Ectodermal cell (in vitro differentiated cells): ENCODE results near the gene ATG12.
A peak's percentile ranks its signal among the peaks of the same experiment; 100 is the strongest.
"Not testable (repeated sequence)": the region's sequence is repeated elsewhere in the genome, so short reads cannot be mapped to it uniquely, and the experiment has no call there.

Source experiments
- H3K27ac ChIP-seq: 2 replicates; pipeline ENCODE4 v1.7.0; 2013; ENCODE audit warnings: mild to moderate bottlenecking, low read depth, low read length; ENCODE audit not compliant: insufficient read depth, poor library complexity, severe bottlenecking
- H3K27me3 ChIP-seq: 2 replicates; pipeline ENCODE4 v1.7.0; 2013; ENCODE audit warnings: mild to moderate bottlenecking, low read length; ENCODE audit not compliant: insufficient read depth, control insufficient read depth, poor library complexity, severe bottlenecking
- H3K36me3 ChIP-seq: one replicate; pipeline ENCODE4 v1.7.0; 2013; ENCODE audit warnings: low read length; ENCODE audit not compliant: control insufficient read depth, insufficient read depth
- H3K4me1 ChIP-seq: one replicate; pipeline ENCODE4 v1.7.0; 2013; ENCODE audit warnings: low read length; ENCODE audit not compliant: control insufficient read depth, insufficient read depth
- H3K4me3 ChIP-seq: 2 replicates; pipeline ENCODE4 v1.7.0; 2013; ENCODE audit warnings: low read depth, low read length, control low read depth; ENCODE audit not compliant: insufficient read depth
- H3K9me3 ChIP-seq: 2 replicates; pipeline ENCODE4 v1.7.0; 2013; ENCODE audit warnings: mild to moderate bottlenecking, low read length, moderate library complexity; ENCODE audit not compliant: control insufficient read depth
- WGBS, 2 experiments: methylation state at CpG; one replicate each; pipeline ENCODE4 v1.1.7; 2013; ENCODE audit warnings: missing lambda C conversion rate in 2 of 2; 5-methylcytosine and 5-hydroxymethylcytosine counted together

The ATG12 gene

DNA sequence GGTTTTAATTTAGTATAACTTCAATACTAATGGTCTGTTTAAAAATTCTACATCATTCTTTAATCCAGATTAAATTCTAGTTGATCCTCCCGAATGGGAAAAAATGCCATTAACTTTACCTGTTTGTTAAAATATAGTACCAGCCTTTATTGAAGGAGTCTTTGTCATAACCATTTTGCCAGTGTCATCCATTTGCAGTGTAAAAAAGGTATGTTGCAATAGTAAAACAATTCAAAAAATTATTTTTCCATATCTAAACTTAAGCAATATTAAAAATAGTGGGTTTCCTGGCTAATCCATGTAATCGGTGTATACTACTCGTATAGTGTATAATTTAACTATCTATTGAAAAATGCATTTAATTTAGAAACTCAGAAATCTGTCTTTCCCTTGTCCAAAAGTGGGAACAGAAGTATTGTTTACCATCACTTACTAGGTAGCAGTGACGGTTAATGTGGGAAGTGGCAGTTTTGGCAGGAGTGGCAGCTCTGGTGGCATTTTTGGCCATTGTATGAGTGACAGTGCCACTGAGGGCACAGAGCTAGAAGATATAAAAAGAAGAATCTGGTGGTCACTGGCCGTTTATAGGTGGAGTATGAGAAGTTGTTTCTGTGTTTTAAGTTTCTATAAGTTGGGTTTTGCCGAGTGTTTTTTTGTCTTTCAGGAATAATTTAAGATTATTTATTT is 2.2 kb upstream of the ATG12 start:
- Histone ChIP-seq H3K36me3 (no peaks in the 10 kb centered on the region), H3K4me1 (no peaks in the 10 kb centered on the region), H3K27me3 (peaks cover 10% of the 10 kb centered on the region), H3K9me3 (no peaks in the 10 kb centered on the region), H3K4me3 (no peak overlapping the region), H3K27ac (no peak overlapping the region)
- WGBS, 2 experiments = 96% methylated on average over 2 to 5 of the region's 6 CpGs

DNA sequence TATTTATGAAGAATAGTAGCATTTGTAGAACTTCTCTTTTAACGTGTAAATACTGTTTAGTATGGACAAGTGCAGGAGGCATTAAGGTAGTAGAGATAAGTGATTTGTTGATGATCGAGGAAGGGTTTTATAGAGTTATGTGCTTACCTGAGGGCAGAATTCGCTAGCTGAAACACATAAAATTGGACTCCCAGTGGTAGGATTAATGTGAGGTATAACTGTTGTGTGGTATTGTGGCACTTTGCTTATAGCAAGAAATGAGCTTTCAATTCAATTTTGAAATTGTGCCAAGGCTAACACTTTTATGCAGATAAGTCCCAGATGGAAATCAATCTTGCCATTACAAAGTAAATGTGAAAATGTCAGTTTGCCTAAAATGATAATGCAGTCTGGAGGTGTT is 1.6 kb upstream of the ATG12 start:
- peaks cover 10% of the 10 kb centered on the region for H3K27me3 ChIP-seq
- H3K4me3 ChIP-seq = peak overlapping the region; percentile 69
- no peaks in the 10 kb centered on the region for H3K9me3 ChIP-seq
- no peak overlapping the region for H3K27ac ChIP-seq
- no peaks in the 10 kb centered on the region for H3K4me1 ChIP-seq
- WGBS, 2 experiments = 51 to 58% methylated on average over 3 of the region's 3 CpGs
- no peaks in the 10 kb centered on the region for H3K36me3 ChIP-seq

DNA sequence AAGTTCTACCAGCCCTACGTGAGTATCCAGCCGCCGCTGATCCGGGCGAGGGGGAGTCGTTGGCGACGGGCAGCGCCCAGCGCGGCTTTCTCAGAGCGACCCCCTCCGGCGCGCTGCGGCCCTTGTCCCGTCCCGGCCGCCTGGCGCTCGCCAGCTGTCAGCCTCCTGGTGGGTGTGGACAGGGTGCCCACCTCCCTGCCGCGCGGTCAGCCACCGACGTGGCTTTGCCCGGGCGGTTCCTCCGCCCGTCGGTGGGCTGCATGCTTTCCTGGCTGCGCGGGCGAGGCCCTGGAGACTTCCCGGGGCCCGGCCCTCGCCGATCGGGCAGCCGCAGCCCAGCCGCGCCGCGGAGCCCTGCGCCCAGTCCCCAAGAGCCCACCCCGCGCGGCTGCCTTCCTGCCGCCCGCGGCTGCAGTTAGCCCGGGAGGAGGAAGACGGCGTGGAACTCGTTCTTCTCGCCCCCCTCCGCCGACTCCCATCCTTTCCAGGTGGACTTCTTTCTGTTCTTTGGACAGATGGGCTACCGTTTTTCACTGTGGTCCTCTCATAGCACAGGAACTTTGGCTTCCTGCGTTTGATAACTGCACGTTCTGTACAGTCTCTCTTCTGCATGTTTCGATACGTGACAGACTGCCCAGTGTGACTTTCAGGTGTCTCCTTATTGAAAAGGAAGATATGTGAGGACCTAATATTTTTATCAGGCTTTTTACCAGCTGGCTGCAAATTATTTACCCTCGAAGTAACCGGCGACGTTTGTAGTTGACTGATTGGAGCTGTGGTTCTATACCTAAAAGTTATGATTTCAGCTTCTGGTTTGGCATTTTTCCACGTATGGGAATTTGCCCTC is 947 bp upstream of the ATG12 start:
- WGBS, 2 experiments = 1 to 2% methylated on average over 68 of the region's 68 CpGs
- no peak overlapping the region for H3K27ac ChIP-seq

DNA sequence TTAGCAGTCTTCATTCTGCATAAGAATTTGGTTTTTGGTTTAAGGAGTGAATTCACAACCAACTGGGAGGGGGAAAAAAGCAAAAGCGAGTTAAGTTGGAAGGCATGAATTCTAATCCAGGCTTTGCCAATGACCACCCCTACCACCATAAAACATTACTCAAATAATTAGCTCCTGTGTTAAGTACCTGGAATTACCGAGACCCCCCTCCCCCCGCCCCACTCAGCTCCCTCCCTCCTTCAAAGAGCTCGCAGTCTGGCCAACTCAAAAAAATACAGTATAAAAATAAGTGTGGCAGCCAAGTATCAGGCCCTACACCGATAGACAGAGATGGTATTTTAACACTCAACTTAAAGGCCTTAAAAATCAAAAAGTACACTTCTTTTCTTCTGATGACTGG is 492 bp downstream of the ATG12 start:
- peaks cover 10% of the 10 kb centered on the region for H3K27me3 ChIP-seq
- H3K27ac ChIP-seq = no peak overlapping the region
- no peaks in the 10 kb centered on the region for H3K4me1 ChIP-seq

More for the DNA sequence above, 947 bp upstream of the ATG12 start:
- Histone ChIP-seq H3K4me1 (no peaks in the 10 kb centered on the region), H3K9me3 (no peaks in the 10 kb centered on the region), H3K36me3 (peaks cover 1% of the 10 kb centered on the region), H3K27me3 (peaks cover 10% of the 10 kb centered on the region), H3K4me3 (peak overlapping the region; percentile 69)

DNA sequence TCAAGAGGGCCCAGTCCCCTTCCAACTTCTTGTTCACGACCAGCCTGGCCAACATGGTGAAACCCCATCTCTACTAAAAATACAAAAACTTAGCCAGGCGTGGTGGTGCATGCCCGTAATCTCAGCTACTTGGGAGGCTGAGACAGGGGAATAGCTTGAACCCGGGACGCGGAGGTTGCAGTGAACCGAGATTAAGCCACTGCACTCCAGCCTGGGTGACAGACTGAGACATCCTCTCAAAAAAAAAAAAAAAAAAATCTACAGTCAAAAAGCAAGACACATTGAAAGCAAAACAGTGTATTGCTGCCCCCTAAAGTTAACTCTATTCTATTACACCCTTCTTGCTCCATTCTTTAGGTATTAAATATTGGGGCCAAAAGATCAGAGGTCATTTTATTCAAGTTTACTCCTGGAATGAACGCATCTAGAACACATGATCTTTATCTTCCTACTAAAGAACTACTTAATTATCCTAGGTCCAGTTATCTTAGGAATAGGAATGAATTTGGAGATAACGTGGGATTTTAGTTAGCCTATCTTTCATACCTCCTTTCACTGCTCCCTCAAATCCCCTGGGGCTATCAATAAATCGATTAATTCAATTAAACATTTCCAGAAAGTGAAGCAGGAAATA is 2.4 kb downstream of the ATG12 start:
- H3K4me1 ChIP-seq = no peaks in the 10 kb centered on the region
- H3K27ac ChIP-seq = no peak overlapping the region
- H3K9me3 ChIP-seq = no peaks in the 10 kb centered on the region
- H3K36me3 ChIP-seq = peaks cover 20% of the 10 kb centered on the region
- no peak overlapping the region for H3K4me3 ChIP-seq
- H3K27me3 ChIP-seq = peaks cover 10% of the 10 kb centered on the region
- WGBS, 2 experiments = 73 to 75% methylated on average over 8 to 9 of the region's 10 CpGs

More for the DNA sequence above, 492 bp downstream of the ATG12 start:
- H3K36me3 ChIP-seq = peaks cover 13% of the 10 kb centered on the region
- H3K9me3 ChIP-seq = no peaks in the 10 kb centered on the region
- peak overlapping the region; percentile 69 for H3K4me3 ChIP-seq
- WGBS, 2 experiments = 0% methylated on average over 4 to 5 of the region's 5 CpGs

DNA sequence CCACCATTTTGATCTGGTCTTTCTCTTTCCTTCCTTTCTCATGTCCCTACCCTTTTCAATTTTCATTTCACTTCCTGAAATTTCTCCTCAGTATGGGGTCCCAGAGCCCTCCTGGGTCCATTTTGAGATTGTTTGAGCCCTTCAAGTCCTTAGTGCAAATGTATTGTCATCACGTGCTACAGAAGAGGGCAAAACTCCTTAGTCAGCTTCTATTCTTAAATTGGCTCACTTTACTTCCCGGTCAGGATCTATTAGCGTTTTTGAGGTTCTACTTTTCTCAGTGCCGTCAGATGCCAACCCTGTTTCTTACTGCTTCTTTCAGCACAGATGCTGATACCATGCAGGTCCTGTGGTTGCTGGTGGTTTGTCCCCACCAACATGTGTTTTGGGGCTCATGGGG is 5.9 kb downstream of the ATG12 start:
- no peak overlapping the region for H3K4me3 ChIP-seq
- no peaks in the 10 kb centered on the region for H3K27me3 ChIP-seq
- 94 to 96% methylated on average over 4 of the region's 4 CpGs for WGBS, 2 experiments
- no peak overlapping the region for H3K27ac ChIP-seq
- peaks cover 20% of the 10 kb centered on the region for H3K36me3 ChIP-seq
- H3K4me1 ChIP-seq = no peaks in the 10 kb centered on the region
- H3K9me3 ChIP-seq = no peaks in the 10 kb centered on the region

DNA sequence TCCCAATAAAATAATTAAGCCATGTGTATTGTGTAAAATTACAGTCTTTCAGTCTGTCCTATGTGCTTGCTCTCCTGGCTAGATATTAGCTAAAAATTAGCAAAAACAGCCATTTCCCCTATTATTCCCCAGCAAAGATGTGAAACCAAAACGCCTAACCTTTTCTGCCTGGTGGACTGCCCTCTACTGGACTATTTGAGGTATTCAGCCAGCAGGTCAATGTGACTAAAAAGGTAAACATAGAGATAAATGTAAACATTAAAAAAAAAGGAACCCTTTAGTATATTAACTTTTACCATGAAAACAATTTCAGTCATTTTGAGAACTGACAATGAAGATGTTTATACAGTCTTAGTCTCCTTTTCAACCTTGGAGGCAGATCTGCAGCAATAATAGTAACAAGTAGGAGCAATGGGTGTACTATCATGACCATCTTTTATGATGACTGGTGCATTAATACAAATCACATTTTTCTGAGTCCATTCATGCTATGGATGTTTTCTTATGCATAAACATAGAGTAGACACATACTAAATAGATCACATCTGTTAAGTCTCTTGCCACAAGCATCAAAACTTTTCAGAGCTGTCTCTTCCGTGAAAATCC is 10.1 kb downstream of the ATG12 start:
- Histone ChIP-seq H3K4me1 (no peaks in the 10 kb centered on the region), H3K9me3 (no peaks in the 10 kb centered on the region), H3K36me3 (peaks cover 17% of the 10 kb centered on the region), H3K4me3 (no peak overlapping the region), H3K27ac (no peak overlapping the region), H3K27me3 (no peaks in the 10 kb centered on the region)
- WGBS, 2 experiments = 61 to 94% methylated on average over 1 to 2 of the region's 2 CpGs

DNA sequence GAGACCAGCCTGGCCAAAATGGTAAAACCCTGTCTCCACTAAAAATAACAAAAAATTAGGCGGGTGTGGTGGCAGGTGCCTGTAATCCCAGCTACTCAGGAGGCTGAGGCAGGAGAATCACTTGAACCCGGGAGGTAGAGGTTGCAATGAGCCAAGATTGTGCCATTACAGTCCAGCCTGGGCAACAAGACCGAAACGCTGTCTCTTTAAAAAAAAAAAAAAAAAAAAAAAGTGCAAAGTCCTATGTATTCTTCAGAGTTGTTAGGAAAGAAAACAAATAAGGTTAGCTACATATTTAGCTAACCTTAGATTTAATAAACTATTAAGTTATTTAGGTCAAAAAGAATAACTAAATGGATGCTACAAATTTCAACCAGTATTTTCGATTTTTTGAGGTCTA is 11.5 kb downstream of the ATG12 start:
- H3K36me3 ChIP-seq = peaks cover 8% of the 10 kb centered on the region
- 89 to 96% methylated on average over 2 to 4 of the region's 5 CpGs for WGBS, 2 experiments
- H3K27me3 ChIP-seq = no peaks in the 10 kb centered on the region
- H3K27ac ChIP-seq = no peak overlapping the region
- H3K4me3 ChIP-seq = no peak overlapping the region
- H3K9me3 ChIP-seq = no peaks in the 10 kb centered on the region
- H3K4me1 ChIP-seq = no peaks in the 10 kb centered on the region

DNA sequence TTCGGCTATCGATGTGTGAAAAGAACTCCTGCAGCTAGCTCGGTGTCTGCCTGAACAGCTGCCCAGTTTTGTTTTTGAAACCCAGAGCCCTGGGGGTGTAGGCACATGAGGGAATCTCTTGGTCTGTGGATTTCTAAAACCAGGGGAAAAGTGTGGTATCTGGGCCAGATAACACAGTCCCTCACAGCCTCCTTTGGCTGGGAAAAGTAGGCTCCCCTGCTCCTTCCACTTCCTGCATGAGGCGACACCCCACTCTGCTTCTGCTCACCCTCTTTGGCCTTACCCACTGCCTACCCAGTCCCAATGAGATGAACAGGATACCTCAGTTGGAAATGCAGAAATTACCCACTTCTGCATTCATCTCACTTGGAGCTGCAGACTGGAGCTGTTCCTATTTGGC is 15.4 kb downstream of the ATG12 start:
- Histone ChIP-seq H3K27ac (no peak overlapping the region), H3K36me3 (peaks cover 8% of the 10 kb centered on the region), H3K9me3 (no peaks in the 10 kb centered on the region), H3K4me1 (no peaks in the 10 kb centered on the region), H3K4me3 (no peak overlapping the region), H3K27me3 (no peaks in the 10 kb centered on the region)
- 89 to 96% methylated on average over 4 of the region's 4 CpGs for WGBS, 2 experiments

DNA sequence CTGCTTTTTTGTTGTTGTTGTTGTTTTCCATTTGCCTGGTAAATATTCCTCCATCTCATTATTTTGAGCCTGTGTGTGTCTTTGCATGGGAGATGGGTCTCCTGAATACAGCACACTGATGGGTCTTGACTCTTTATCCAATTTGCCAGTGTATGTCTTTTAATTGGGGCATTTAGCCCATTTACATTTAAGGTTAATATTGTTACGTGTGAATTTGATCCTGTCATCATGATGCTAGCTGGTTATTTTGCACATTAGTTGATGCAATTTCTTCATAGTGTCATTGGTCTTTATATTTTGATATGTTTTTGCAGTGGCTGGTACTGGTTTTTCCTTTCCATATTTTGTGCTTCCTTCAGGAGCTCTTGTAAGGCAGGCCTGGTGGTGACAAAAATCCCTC is 16.4 kb downstream of the ATG12 start:
- not testable (repeated sequence) for H3K27ac ChIP-seq, H3K9me3 ChIP-seq, H3K36me3 ChIP-seq, H3K27me3 ChIP-seq, H3K4me1 ChIP-seq, H3K4me3 ChIP-seq
- WGBS, 2 experiments = 100% methylated on average over 1 of the region's 1 CpG
